ENCODE data around the gene GALK1.

The GALK1 gene

DNA sequence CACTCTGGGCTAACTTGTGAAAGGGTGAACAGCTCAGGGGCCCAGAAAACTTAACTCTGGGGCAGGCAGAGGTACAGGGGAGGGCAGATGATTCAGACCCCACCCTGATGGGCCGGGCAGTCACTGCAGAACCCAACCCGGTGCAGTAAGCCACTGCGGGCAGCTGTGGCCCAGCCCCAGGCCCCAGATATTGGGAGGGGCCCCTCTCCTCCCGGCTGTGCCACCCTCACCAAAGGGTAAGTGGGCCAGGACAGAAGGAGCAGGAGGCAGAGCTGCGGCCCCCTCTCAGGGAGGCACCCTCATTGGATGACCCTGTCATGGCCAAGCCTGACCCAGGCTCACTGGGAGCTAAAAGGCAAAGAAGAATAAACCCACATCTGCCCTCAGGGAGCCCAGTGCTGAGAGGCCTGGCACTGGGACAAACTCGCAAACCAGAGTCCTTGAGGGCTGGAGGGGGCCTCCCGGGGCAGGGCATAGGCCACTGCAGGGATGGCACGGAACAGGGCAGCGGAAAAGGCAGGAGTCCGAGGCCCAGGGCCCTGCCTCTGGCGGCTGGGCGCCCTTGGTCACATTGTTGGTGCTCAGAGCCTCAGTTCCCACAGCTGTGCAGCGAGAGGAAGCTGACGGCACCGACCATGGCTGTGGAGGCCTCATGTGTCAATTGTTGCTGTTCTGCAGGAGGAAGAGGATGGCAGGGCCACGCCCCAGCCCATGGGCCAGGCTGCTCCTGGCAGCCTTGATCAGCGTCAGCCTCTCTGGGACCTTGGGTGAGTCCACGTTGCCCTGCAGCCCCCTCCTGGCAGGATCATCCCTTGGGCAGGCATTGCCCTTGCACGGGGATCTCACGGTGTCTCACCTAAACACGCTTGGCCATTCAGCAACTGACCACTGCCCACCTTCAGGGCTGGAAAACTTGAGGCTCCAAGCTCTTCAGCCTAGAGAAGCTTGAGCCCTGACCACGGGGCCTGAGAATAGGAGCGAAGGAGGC lies 40.7 kb downstream of the GALK1 start:
- no peak for DNase-seq (ENCODE audit: low spot score)

GRCh38 chr17:75723171-75723930 lies 41.6 kb downstream of the GALK1 start:
- DNase-seq (ENCODE audit: low spot score), result no peak

GRCh38 chr17:75722542-75723095 lies 42.4 kb downstream of the GALK1 start:
- no peak for DNase-seq (ENCODE audit: low spot score)

DNA sequence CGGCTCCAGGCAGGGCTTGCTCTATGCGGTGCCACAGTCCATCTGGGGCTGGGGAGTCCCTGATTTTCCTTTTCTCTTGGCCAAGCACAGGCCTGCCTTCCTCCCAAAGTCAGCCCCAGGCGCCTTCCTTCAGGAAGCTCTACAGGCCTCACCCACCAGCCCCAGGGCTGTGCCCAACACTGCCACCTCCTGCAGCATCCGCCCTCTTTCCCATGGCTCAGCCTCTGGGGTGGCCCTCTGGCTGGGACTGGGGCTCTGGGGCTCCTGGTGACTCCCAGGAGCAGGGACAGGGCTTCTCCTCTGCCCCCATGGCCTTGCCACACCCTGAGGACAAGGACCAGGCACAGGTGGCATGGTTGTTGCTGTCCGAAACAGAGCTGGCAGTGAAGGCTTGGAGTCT lies 42.9 kb downstream of the GALK1 start:
- DNase-seq (ENCODE audit: low spot score), result no peak

DNA sequence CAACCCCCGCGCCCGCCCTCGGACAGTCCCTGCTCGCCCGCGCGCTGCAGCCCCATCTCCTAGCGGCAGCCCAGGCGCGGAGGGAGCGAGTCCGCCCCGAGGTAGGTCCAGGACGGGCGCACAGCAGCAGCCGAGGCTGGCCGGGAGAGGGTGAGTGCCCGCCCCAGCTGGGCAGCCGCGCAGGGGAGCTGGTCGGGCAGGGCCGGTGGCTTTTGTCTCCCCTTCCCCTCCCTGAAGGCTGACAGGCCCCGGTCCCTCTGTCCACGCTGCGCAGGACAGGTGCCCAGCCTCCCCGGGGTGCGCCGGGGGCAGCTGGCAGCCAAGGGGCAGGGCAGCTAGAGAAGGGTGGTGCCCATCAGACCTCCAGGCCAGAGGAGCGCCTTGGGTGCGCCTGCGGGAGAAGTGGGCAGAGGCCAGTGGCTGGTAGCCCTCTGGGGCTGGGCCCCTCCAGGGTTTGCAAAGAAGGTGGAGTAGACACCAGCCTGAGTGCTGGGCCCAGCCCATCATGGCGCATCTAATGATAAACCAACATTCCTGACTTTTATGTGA lies 43.5 kb downstream of the GALK1 start:
- DNase-seq (ENCODE audit: low spot score), result no peak

- peak; percentile 67 for DNase-seq (ENCODE audit: low spot score)
These were observed 44.1 kb downstream of the GALK1 start, which contains the start of gene ITGB4 for GRCh38 chr17:75720656-75721462. Gene ITGB4, plus strand, starts transcription at chr17:75721459. Its CDS starts 3,245 bp downstream, at chr17:75724704.

DNA sequence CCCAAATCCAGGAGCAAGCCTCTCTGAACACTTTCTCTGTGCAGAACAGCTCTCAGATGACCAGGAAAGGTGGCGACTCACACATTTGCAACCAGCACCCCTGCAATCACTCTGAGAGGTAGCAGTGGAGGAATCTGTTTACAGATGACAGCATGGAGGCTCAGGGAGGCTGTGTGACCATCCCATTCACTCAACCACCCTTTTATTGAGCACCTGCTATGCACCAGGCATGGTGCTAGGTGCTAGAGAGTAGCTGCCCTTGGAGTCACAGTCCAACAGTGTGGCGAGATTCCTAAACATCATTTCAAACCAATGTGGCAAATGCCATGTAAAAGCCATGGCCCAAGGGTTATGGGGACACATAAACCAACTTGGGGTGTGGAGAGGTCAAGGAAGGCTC lies 45.3 kb downstream of the GALK1 start:
- no peak for DNase-seq (ENCODE audit: low spot score)

GRCh38 chr17:75712446-75712845 lies 52.5 kb downstream of the GALK1 start:
- DNase-seq (ENCODE audit: low spot score), result no peak
